Breast epithelium (tissue), 4 donors: ENCODE data around the gene AKT3. TPM values are rescaled to one million over a fixed set of nuclear protein-coding genes. Genes with fewer than 3 reads are reported as not detected.
"Not testable (repeated sequence)": the region's sequence is repeated elsewhere in the genome, so short reads cannot be mapped to it uniquely, and the experiment has no call there.

Experiments used
- DNase-seq, 2 donors: peaks; one replicate each; pipeline ENCODE4 v3.0.0-alpha.2; 2019; ENCODE audit warnings: low spot score in 2 of 2
- H3K27ac ChIP-seq, 2 donors: fragments of 200-600 bp; sonication (generic) in 1 of 2; one replicate each; pipeline ENCODE4 v1.5.1; 2016 to 2019; ENCODE audit warnings: mild to moderate bottlenecking in 1 of 2
- H3K27me3 ChIP-seq, 2 donors: fragments of 200-600 bp; sonication (generic) in 1 of 2; one replicate each; pipeline versions ENCODE4 v1.5.1 to v1.6.0; 2017 to 2019; ENCODE audit warnings: control low read depth in 1 of 2, mild to moderate bottlenecking in 1 of 2
- H3K36me3 ChIP-seq: fragments of 200-600 bp; one replicate; pipeline ENCODE4 v1.5.1; 2019
- H3K4me1 ChIP-seq, 2 donors: fragments of 200-600 bp; sonication (generic); one replicate each; pipeline ENCODE4 v1.5.1; 2016 to 2019; ENCODE audit warnings: control low read depth in 1 of 2
- H3K4me3 ChIP-seq, 3 donors: fragments of 200-600 bp; sonication (generic); 1 replicate in 2 of 3; 2 replicates in 1 of 3; pipeline ENCODE4 v1.5.1; 2016 to 2019; ENCODE audit warnings: mild to moderate bottlenecking in 3 of 3, moderate library complexity in 2 of 3
- H3K9me3 ChIP-seq, 2 donors: fragments of 200-600 bp; sonication (generic) in 1 of 2; one replicate each; pipeline ENCODE4 v1.5.1; 2016 to 2019; ENCODE audit warnings: control low read depth in 1 of 2
- CTCF ChIP-seq, 3 donors: fragments of 450-650 bp; IDR thresholded peaks; one replicate each; pipeline ENCODE4 v1.5.1; 2016 to 2017; ENCODE audit warnings: antibody characterized with exemption in 3 of 3, mild to moderate bottlenecking in 3 of 3, moderate library complexity in 3 of 3
- POLR2A ChIP-seq: fragments of 450-650 bp; IDR thresholded peaks from one replicate; pipeline ENCODE4 v1.6.1; 2016; ENCODE audit warnings: antibody characterized with exemption, mild to moderate bottlenecking, moderate library complexity
- POLR2AphosphoS5 ChIP-seq, 3 donors: sonication (generic); formaldehyde crosslinking; IDR thresholded peaks; one replicate each; pipeline ENCODE4 v1.6.1; 2017; ENCODE audit warnings: antibody characterized with exemption in 3 of 3
- intact Hi-C: fragments of 100-400 bp; cut with DNase I; formaldehyde crosslinking; loops from one replicate; pipeline ENCODE4 v1.15.1; 2023; ENCODE audit warnings: low total_unique reads
- total RNA-seq, 3 donors: library from RNA; depleted of rRNA; stranded (reverse); fragments of >200 nt; gene quantifications; one replicate each; pipeline ENCODE4 v1.1.0, GENCODE V29; 2016

AKT3 gene
- total RNA-seq, 3 donors from 2014 or later: 49.6 to 58.7 (median 58.7) TPM

- Histone ChIP-seq H3K9me3 (peaks cover 3 to 7% of the 10 kb centered on the region in 2 donors), H3K27ac (no peak overlapping the region), H3K4me3 (no peak overlapping the region), H3K27me3 (no peaks in the 10 kb centered on the region), H3K4me1 (no peaks in the 10 kb centered on the region), H3K36me3 (no peaks in the 10 kb centered on the region)
- no peak for DNase-seq
- intact Hi-C loops: no loop called here
- TF ChIP-seq POLR2A (no peak), POLR2AphosphoS5 (IDR thresholded peaks at IDR 0.05) (no peak), CTCF (IDR thresholded peaks at IDR 0.05) (no peak)
Measured at GRCh38 chr1:243814718-243815117, 35.3 kb downstream of the AKT3 start.

- H3K9me3 ChIP-seq, H3K27me3 ChIP-seq, H3K36me3 ChIP-seq, H3K27ac ChIP-seq, H3K4me1 ChIP-seq, H3K4me3 ChIP-seq, intact Hi-C loops, DNase-seq: not testable (repeated sequence)
Measured at GRCh38 chr1:243807346-243807745, 42.7 kb downstream of the AKT3 start.

GRCh38 chr1:243806310-243806709 lies 43.7 kb downstream of the AKT3 start:
- H3K27ac ChIP-seq: no peak overlapping the region
- no peak overlapping the region for H3K4me3 ChIP-seq
- H3K36me3 ChIP-seq: no peaks in the 10 kb centered on the region
- peaks cover 0 to 4% of the 10 kb centered on the region in 2 donors for H3K9me3 ChIP-seq
- intact Hi-C loops: no loop called here
- no peaks in the 10 kb centered on the region for H3K27me3 ChIP-seq
- TF ChIP-seq CTCF (IDR thresholded peaks at IDR 0.05): no peak
- no peak for TF ChIP-seq POLR2AphosphoS5 (IDR thresholded peaks at IDR 0.05)
- TF ChIP-seq POLR2A: no peak
- H3K4me1 ChIP-seq: no peaks in the 10 kb centered on the region
- no peak for DNase-seq

GRCh38 chr1:243802736-243803135 lies 47.3 kb downstream of the AKT3 start:
- intact Hi-C loops: no loop called here
- no peak for DNase-seq
- H3K36me3 ChIP-seq: no peaks in the 10 kb centered on the region
- TF ChIP-seq CTCF (IDR thresholded peaks at IDR 0.05): no peak
- no peak for TF ChIP-seq POLR2AphosphoS5 (IDR thresholded peaks at IDR 0.05)
- no peak for TF ChIP-seq POLR2A
- no peaks in the 10 kb centered on the region for H3K4me1 ChIP-seq
- H3K9me3 ChIP-seq: peaks cover 0 to 4% of the 10 kb centered on the region in 2 donors
- no peak overlapping the region for H3K4me3 ChIP-seq
- no peaks in the 10 kb centered on the region for H3K27me3 ChIP-seq
- H3K27ac ChIP-seq: no peak overlapping the region

DNA sequence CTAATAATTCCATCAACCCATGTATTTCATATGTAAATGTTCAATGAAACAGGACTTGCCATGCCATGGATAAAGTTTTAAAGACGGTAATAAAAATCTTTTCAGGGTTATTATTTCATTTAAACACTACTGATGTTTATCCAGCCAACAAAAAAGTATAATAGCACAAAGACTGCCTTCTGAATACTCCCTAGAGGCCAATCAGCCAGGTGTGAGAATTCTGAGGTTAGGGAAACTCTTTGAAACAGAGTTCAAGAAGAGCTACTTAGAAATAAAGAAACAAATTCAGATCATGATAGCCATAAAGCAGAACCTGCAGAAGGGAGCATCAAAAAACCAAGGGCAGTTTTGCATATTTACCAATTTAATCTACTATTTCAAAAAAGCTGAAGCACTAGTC lies 48.7 kb downstream of the AKT3 start:
- Histone ChIP-seq H3K4me1 (no peaks in the 10 kb centered on the region), H3K9me3 (no peaks in the 10 kb centered on the region), H3K36me3 (no peaks in the 10 kb centered on the region), H3K4me3 (no peak overlapping the region), H3K27me3 (no peaks in the 10 kb centered on the region), H3K27ac (no peak overlapping the region)
- no peak for DNase-seq
- TF ChIP-seq POLR2AphosphoS5 (IDR thresholded peaks at IDR 0.05) (no peak), POLR2A (no peak)
- intact Hi-C loops: no loop called here

- Histone ChIP-seq H3K9me3 (no peaks in the 10 kb centered on the region), H3K4me1 (no peaks in the 10 kb centered on the region), H3K4me3 (no peak overlapping the region), H3K27me3 (no peaks in the 10 kb centered on the region), H3K27ac (no peak overlapping the region), H3K36me3 (no peaks in the 10 kb centered on the region)
- intact Hi-C loops: loop anchor here (5.0 kb wide), 1 partner anchor 437 kb away; no protein-coding TSS in a partner anchor
- no peak for TF ChIP-seq POLR2AphosphoS5 (IDR thresholded peaks at IDR 0.05)
- TF ChIP-seq CTCF (IDR thresholded peaks at IDR 0.05): no peak
- TF ChIP-seq POLR2A: no peak
- DNase-seq: no peak
Measured at GRCh38 chr1:243799908-243800307, 50.1 kb downstream of the AKT3 start.
